ENCODE results near the gene OR10X1. TPM values are rescaled to one million over a fixed set of nuclear protein-coding genes. Genes with fewer than 3 reads are reported as not detected.
A peak's percentile ranks its signal among the peaks of the same experiment; 100 is the strongest.

OR10X1 gene, protein sequence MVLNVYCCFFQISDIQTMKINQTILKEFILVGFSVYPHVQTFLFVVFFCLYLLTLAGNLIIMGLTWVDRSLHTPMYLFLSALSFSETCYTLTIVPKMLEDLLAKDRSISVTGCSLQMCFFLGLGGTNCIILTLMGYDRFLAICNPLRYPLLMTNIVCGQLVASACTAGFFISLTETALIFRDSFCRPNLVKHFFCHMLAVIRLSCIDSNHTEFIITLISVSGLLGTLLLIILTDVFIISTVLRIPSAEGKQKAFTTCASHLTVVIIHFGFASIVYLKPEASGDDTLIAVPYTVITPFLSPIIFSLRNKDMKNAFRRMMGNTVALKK
- total RNA-seq (2014; rRNA removed; shearing (Covaris generic)), result not detected in 2 replicates
- not detected in 2 replicates for polyA plus RNA-seq (2015; cell fraction: cytosol; rRNA removed)
- polyA plus RNA-seq (2015; cell fraction: nucleus; rRNA removed), result not detected in 2 replicates

GRCh38 chr1:158579733-158580132 lies at the start of gene OR10X1:
TSS of gene OR10X1 (minus strand) at chr1:158579899. CDS start at chr1:158579899, 0 bp downstream.
- no peak for DNase-seq (ENCODE audit: low read depth, low spot score)
- in situ Hi-C loops (cut with HindIII; ENCODE audit: low pct_unique_long_range_greater_than_20kb, low sequenced_read_pairs), result no loop called here

DNA sequence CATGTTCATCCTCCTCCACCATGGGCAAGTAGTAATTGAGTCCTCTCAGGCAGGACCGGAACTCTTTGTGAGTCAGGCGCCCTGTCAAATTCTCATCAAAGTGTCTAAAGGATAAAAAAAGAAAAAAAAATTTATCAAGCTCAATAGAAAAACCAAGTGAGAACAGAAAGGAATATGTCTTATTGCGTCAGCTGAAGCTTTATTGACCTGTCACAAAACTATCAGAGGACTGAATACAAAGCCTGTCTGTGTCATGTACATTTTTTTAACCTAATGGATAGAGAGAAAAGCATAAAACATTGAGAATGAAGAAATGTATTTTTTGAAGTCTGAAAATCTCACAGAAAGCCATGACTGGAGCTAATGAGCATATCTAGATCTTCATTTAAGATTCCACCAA lies 34.1 kb upstream of the OR10X1 start:
- in situ Hi-C loops (cut with HindIII; ENCODE audit: low pct_unique_long_range_greater_than_20kb, low sequenced_read_pairs), result no loop called here
- no peak for DNase-seq (ENCODE audit: low read depth, low spot score)

GRCh38 chr1:158611916-158612315 lies 32.2 kb upstream of the OR10X1 start:
- no peak for DNase-seq (ENCODE audit: low read depth, low spot score)
- in situ Hi-C loops (cut with HindIII; ENCODE audit: low pct_unique_long_range_greater_than_20kb, low sequenced_read_pairs), result no loop called here

DNA sequence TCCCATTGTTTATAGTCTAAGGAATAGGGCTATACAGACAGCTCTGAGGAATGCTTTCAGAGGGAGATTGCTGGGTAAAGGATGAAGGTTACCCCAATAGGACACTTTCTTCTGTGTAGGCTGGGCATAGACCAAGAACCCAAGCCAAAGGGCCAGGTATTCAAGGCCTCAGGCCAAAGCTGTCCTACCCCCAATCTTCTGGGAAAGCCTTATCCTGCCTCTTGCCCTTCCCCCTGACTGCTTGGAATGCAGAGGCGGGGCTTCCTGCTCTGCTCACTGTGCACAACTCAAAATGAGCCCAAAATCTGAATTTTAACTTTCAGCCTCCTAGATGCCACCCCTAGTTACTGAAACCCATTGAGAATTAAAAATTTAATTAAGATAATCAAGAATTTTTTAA lies 27.6 kb upstream of the OR10X1 start:
- in situ Hi-C loops (cut with HindIII; ENCODE audit: low pct_unique_long_range_greater_than_20kb, low sequenced_read_pairs), result no loop called here
- DNase-seq (ENCODE audit: low read depth, low spot score), result no peak

DNA sequence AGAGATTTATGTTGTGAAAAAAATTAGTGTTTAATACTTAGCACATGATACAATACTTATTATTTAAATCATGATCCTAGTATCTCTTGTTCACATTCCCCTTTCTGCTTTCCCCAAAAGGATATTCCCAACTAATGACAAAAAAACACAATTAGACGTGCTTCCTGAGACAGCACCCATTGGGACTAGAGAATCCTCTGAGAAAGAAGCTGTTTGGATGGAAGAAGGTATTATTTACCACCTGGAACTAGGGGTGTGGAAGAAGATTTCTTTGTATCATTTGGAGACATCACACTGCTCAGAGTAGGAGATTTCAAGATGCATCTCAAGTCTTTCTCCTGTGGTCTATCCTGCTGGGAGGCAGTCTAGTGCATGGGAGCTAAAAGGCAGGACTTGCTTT lies 25.3 kb upstream of the OR10X1 start, which contains the start of gene OR10Z1:
OR10Z1 (plus strand) TSS at position 301 of the 400 bp plus-strand sequence. CDS start 1,171 bp downstream, outside the sequence.
- in situ Hi-C loops (cut with HindIII; ENCODE audit: low pct_unique_long_range_greater_than_20kb, low sequenced_read_pairs), result no loop called here
- DNase-seq (ENCODE audit: low read depth, low spot score), result no peak

DNA sequence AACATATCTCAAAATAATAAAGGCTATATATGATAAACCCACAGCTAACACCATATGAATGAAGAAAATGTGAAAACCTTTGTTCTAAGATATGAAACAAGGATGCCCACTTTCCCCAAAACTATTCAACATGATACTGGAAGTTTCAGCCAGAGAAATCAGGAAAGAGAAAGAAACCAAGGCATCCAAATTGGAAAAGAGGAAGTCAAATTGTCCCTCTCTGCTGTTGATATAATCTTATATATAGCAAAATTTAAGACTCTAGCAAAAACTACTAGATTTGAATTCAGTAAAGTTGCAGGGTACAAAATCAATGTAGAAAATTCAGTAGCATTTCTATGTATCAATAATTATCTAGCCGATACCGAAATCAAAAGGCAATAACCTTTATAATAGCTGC lies 21.0 kb upstream of the OR10X1 start:
- in situ Hi-C loops (cut with HindIII; ENCODE audit: low pct_unique_long_range_greater_than_20kb, low sequenced_read_pairs), result no loop called here
- no peak for DNase-seq (ENCODE audit: low read depth, low spot score)

- in situ Hi-C loops (cut with HindIII; ENCODE audit: low pct_unique_long_range_greater_than_20kb, low sequenced_read_pairs), result no loop called here
Observed at GRCh38 chr1:158586942-158587341, 7.2 kb upstream of the OR10X1 start.

GRCh38 chr1:158583962-158584361 lies 4.3 kb upstream of the OR10X1 start:
- no peak for DNase-seq (ENCODE audit: low read depth, low spot score)
- in situ Hi-C loops (cut with HindIII; ENCODE audit: low pct_unique_long_range_greater_than_20kb, low sequenced_read_pairs), result no loop called here

More at GRCh38 chr1:158586942-158587341, 7.2 kb upstream of the OR10X1 start:
- no peak for DNase-seq (ENCODE audit: low read depth, low spot score)

DNA sequence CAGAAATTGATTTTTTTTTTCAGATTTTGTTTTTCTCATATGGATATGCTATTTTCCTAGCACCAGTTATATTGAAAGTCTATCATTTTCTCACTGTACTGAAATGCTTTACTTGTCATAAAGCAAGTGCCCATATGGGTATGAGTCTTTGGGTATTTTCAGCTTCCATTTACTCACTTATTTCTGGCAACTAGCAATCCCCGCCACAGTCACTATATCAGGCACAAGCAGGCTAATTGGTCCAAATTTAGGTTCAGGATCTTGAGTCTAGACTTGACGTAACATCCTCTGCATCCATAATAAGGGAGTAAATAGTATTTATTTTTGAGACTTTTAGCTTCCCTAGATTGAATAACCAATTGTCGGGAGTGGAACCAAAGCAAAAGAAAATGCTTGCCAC lies 2.1 kb downstream of the OR10X1 start:
- in situ Hi-C loops (cut with HindIII; ENCODE audit: low pct_unique_long_range_greater_than_20kb, low sequenced_read_pairs), result no loop called here
- no peak for DNase-seq (ENCODE audit: low read depth, low spot score)

GRCh38 chr1:158572226-158572625 lies 7.5 kb downstream of the OR10X1 start:
- in situ Hi-C loops (cut with HindIII; ENCODE audit: low pct_unique_long_range_greater_than_20kb, low sequenced_read_pairs), result no loop called here
- no peak for DNase-seq (ENCODE audit: low read depth, low spot score)

- no peak for DNase-seq (ENCODE audit: low read depth, low spot score)
- in situ Hi-C loops (cut with HindIII; ENCODE audit: low pct_unique_long_range_greater_than_20kb, low sequenced_read_pairs), result no loop called here
Observed at GRCh38 chr1:158570480-158570879, 9.2 kb downstream of the OR10X1 start, which contains the start of gene OR6P1. TSS of gene OR6P1 (minus strand) at chr1:158570580. CDS start at chr1:158563604, 6,976 bp downstream.

DNA sequence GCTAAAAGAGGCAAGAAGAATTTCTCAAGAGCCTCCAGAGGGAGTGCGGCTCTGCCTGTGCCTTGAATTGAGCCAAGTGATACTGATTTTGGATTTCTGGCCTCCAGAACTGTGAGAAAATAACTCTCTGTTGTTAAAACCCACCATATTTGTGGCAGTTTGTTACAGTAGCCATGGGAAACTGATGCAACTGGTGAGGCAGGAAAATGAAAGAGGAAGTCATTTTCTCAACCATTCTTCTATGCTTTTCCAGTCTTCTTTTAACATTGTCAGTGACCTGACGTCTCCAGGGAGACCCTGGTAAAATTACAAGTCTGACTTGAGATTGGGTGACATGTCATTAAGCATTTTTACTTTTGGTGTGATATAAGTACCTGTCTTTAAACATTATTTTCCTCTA lies 15.1 kb downstream of the OR10X1 start:
- in situ Hi-C loops (cut with HindIII; ENCODE audit: low pct_unique_long_range_greater_than_20kb, low sequenced_read_pairs), result no loop called here
- DNase-seq (ENCODE audit: low read depth, low spot score), result no peak

GRCh38 chr1:158563853-158564252 lies 15.8 kb downstream of the OR10X1 start:
- no peak for DNase-seq (ENCODE audit: low read depth, low spot score)
- in situ Hi-C loops (cut with HindIII; ENCODE audit: low pct_unique_long_range_greater_than_20kb, low sequenced_read_pairs), result no loop called here

GRCh38 chr1:158559696-158560095 lies 20.0 kb downstream of the OR10X1 start:
- no peak for DNase-seq (ENCODE audit: low read depth, low spot score)
- in situ Hi-C loops (cut with HindIII; ENCODE audit: low pct_unique_long_range_greater_than_20kb, low sequenced_read_pairs), result no loop called here

DNA sequence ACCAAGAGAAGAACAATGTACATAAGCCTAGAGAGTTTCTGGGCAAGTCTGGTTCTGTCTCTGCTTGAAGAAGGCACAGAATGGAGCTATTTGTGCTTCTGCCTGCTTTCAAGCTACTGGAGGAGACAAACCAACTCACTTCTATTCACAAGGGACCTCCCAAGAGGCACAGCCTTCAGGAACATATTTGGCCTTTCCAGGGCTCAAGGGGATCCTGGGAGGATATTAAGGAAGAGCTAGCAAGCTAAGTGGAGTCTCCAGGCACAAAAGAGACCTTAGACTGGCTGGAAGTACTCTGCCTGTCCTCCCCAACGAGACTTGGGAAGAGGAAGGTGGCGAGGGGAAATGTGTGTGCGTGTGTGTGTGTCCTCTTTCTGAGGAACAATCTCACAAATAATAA lies 25.3 kb downstream of the OR10X1 start, which contains the start of gene OR6Y1:
OR6Y1 (minus strand) TSS at position 54 of the 400 bp plus-strand sequence. CDS start 6,300 bp downstream, outside the sequence.
- no peak for DNase-seq (ENCODE audit: low read depth, low spot score)
- in situ Hi-C loops (cut with HindIII; ENCODE audit: low pct_unique_long_range_greater_than_20kb, low sequenced_read_pairs), result no loop called here

DNA sequence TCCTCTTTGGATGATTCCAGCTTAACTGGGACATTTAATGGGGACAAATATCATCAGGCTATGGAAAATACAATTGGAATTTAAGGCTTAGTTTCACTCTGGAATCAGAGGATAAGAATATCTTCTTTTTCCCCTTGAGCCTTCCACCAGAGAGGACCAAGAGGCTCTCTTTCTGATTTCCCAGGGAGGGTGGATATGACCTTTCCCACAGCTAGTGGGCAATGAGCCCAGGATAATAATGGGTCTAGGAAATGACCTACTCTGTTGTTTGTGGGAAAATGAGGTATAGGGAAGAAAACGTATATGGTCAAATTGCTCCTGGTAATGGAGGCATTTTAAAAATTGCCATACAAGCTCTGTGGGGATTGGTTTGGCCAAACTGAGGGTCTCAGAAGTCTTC lies 27.4 kb downstream of the OR10X1 start:
- in situ Hi-C loops (cut with HindIII; ENCODE audit: low pct_unique_long_range_greater_than_20kb, low sequenced_read_pairs), result no loop called here
- DNase-seq (ENCODE audit: low read depth, low spot score), result no peak

GRCh38 chr1:158547533-158547932 lies 32.2 kb downstream of the OR10X1 start:
- no peak for DNase-seq (ENCODE audit: low read depth, low spot score)
- in situ Hi-C loops (cut with HindIII; ENCODE audit: low pct_unique_long_range_greater_than_20kb, low sequenced_read_pairs), result no loop called here

DNA sequence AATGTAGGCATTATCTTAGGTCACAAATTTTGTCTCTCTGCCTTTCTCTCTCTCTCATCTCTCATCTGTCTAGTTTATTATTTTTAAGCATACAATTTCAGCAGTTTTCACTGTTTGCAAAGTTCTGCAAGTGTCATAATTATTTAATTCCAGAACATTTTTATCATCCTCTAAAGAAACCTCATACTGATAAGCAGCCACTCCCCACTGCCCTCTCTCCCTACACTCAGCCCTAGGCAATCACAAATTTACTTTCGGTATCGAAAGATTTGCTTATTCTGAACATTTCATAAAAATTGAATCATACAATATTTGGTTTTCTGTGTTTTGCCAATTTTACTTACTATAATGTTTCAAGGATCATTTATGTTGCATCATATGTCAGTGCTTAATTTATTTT lies 42.1 kb downstream of the OR10X1 start:
- DNase-seq (ENCODE audit: low read depth, low spot score), result peak; percentile 4
- in situ Hi-C loops (cut with HindIII; ENCODE audit: low pct_unique_long_range_greater_than_20kb, low sequenced_read_pairs), result no loop called here

- in situ Hi-C loops (cut with HindIII; ENCODE audit: low pct_unique_long_range_greater_than_20kb, low sequenced_read_pairs), result no loop called here
Observed at GRCh38 chr1:158534496-158534895, 45.2 kb downstream of the OR10X1 start.

More at GRCh38 chr1:158534496-158534895, 45.2 kb downstream of the OR10X1 start:
- peak; percentile 44 for DNase-seq (ENCODE audit: low read depth, low spot score)

Measured in SK-MEL-5 (cell line).